CD4-positive, alpha-beta T cell treated with Interleukin-12 subunit alpha and Interleukin-12 subunit beta, for 1 hour (primary cell): ENCODE data around the gene CNN3.
A peak's percentile ranks its signal among the peaks of the same experiment; 100 is the strongest.

Experiments
- DNase-seq: peaks from one replicate; pipeline ENCODE4 v3.0.0-alpha.2; 2020

CNN3 gene

DNA sequence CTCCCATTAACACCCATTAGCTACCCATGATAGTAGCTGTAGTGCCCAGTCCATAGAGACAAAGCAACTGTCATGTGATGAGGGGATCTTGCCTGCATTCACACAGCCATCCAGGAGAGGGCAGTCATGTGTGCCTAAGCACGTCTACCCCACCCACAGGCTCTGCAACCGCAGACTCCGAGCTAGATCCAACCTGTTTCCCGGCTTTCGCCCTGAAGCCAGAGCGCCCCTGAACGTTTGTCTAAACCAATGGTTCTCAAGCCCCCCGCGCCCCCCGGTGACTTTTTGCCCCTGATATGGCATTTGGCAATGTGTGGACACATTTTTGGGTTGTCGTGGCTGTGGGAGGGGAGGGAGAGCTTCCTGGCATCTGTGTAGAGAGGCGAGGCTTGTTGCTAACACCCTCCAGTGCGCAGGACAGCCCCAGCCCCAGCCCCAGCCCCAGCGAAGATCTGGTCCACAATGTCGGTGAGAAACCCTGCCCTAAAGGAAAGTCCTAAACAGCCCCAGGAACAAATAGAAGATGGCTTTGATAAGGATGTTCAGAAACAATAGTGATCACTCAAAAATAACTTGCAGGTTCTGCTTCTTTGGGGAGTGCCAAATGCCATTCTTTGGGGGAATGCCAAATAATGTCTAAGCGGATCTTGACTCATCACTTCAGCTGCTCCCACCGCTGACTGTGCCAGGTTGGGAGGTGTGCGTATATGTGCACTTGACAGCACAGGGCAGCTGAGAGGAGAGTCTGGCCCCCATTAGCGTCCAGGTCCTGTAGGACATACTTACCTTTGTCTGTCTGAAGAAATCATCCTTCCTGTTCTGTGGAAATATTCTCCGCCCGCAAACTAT lies 72.2 kb downstream of the CNN3 start:
- DNase-seq, result peak; percentile 79

DNA sequence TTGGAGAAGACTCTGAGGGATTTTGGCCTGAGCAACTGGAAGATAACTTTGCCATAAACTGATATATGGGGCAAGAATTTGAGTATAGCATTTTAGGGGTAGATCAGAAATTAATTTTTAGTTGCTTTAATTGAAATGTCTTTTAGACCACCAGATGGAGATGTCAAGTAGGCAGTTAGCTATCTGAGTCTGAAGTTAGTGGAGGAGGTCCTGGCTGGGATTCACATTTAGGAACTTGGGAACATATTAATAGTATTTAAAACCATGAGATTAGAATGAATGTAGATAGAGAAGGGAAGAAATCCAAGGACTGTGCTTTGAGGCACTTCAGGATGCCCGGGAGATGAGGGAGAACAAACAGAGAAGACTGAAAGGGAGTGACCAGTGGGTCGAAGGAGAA lies 74.1 kb downstream of the CNN3 start:
- no peak for DNase-seq

DNA sequence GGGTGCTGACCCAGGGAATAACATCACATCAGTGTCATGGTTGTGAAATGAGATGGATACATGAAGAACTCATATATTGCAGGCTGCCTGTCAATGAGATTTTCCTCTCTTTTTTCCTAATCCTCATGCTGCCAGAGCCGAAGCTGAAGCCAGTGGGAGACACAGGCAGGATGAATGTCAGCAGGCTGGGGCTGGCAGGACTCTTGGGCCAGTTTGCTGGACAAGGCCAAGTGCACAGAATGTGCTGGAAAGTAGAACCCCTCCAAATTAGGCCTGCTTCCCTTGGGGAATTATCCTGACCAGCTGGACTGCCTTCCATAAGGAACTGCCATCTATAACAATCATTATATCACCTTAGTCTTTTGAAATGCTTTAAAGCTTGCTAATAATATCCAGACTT lies 75.3 kb downstream of the CNN3 start:
- no peak for DNase-seq
